ENCODE data around the gene LRRC8C. TPM values are rescaled to one million over a fixed set of nuclear protein-coding genes. Genes with fewer than 3 reads are reported as not detected.

LRRC8C gene
- total and polyA plus RNA-seq, 10 of the 15 experiments (the other 5 are each of a cell fraction or from before 2014, with no cell fraction given): 2.3 to 16.3 (median 10.8) TPM

DNA sequence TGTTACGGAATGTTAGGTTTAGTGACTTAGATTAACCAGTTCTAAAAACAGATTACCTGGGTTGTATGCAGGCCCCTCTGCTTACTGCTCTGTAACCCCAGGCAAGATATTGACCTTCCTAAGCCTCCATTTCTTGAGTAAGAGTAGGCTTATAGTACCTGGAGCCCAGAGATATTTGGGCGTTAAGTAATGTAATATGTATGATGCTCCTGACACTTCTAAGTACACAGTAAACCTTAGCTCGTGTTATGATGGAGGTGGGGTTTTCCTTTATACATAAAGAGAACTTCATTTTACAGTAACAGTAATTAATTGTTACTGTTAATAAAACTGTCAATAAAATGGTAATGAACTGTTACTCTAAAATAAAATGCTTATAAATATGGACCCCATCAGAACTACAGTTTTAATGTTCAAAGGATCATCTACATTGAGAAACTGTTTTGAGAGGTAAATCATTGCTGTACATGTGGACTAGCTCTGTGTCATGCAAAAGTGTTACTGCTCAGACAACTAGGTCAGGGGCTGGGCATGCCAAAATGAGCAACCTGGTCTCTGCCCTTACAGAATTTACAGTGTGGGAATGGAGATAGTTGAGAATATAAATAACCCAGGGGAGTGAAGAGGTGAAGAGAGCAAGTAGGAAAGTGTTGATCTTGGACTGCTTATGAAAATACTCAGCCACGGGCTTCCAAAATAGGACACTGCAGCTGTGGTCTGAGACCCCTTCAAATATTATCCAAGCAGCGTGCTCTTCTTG lies 26.6 kb downstream of the LRRC8C start:
- Histone ChIP-seq H3K27ac (ENCODE audit: control insufficient read depth, insufficient read depth) (no peak overlapping the region), H3K36me3 (ENCODE audit: control insufficient read depth in 2 of 2, insufficient read depth in 2 of 2, low read length in 1 of 2) (no peaks in the 10 kb centered on the region), H3K9me3 (replicated peaks; ENCODE audit: control insufficient read depth, insufficient read depth, low read length) (peaks cover 6% of the 10 kb centered on the region; the same call in 2 of the 3 replicates), H3K79me2 (ENCODE audit: control insufficient read depth, insufficient read depth, low read length) (peaks cover 38% of the 10 kb centered on the region), H3K4me1 (ENCODE audit: control insufficient read depth, insufficient read depth, low read length) (peaks cover 23% of the 10 kb centered on the region), H3K4me2 (ENCODE audit: control insufficient read depth, insufficient read depth) (no peak overlapping the region), H2AFZ (ENCODE audit: control insufficient read depth, low read depth, low read length) (no peak overlapping the region), H3K4me3 (no peak overlapping the region), H3K27me3 (replicated peaks in 1 of 2; ENCODE audit: control insufficient read depth in 2 of 2, insufficient read depth in 2 of 2, low read length in 1 of 2) (no peaks in the 10 kb centered on the region), H4K20me1 (ENCODE audit: control insufficient read depth, insufficient read depth) (no peaks in the 10 kb centered on the region), H3K9ac (ENCODE audit: control insufficient read depth, insufficient read depth, low read length) (no peak overlapping the region)
- TF ChIP-seq SMC3 (IDR thresholded peaks at IDR 0.05; ENCODE audit: borderline replicate concordance, low read length): no peak
- ChIA-PET RAD21 (ENCODE audit: unreplicated experiment) (interaction anchor here (1.0 to 7.0 kb wide), 12 partner anchors 10 to 122 kb away, joined by 3 to 76 read pairs (median 6); no protein-coding TSS in a partner anchor), CTCF (interaction anchor here (0.8 to 7.7 kb wide), 10 partner anchors 9 to 104 kb away, joined by 3 to 68 read pairs (median 6); partner anchors contain the start of gene LRRC8C), SMC1A (ENCODE audit: uncharacterized antibody, unreplicated experiment) (interaction anchor here (0.7 to 20.4 kb wide), 12 partner anchors 13 to 113 kb away, joined by 3 to 353 read pairs (median 7); partner anchors contain the start of gene LRRC8C), POLR2A (interaction anchor here (1.0 to 7.3 kb wide), 9 partner anchors 11 to 135 kb away, joined by 3 to 57 read pairs (median 6); partner anchors contain the start of genes LRRC8B and LRRC8C)
- no TSS peak for BruUV-seq (replicated peaks)
- ATAC-seq (peak; percentile 53), DNase-seq (ENCODE audit: low read depth, low spot score) (no peak), FAIRE-seq (peak; percentile 27)
- 87% methylated on average over 5 of the region's 5 CpGs for WGBS (ENCODE audit: insufficient coverage, insufficient replicate concordance, low lambda C conversion rate, missing lambda C conversion rate)
- in situ Hi-C loops (cut with MboI) (no loop called here), intact Hi-C loops (cut with micrococcal nuclease; ENCODE audit: unreplicated experiment) (no loop called here)

DNA sequence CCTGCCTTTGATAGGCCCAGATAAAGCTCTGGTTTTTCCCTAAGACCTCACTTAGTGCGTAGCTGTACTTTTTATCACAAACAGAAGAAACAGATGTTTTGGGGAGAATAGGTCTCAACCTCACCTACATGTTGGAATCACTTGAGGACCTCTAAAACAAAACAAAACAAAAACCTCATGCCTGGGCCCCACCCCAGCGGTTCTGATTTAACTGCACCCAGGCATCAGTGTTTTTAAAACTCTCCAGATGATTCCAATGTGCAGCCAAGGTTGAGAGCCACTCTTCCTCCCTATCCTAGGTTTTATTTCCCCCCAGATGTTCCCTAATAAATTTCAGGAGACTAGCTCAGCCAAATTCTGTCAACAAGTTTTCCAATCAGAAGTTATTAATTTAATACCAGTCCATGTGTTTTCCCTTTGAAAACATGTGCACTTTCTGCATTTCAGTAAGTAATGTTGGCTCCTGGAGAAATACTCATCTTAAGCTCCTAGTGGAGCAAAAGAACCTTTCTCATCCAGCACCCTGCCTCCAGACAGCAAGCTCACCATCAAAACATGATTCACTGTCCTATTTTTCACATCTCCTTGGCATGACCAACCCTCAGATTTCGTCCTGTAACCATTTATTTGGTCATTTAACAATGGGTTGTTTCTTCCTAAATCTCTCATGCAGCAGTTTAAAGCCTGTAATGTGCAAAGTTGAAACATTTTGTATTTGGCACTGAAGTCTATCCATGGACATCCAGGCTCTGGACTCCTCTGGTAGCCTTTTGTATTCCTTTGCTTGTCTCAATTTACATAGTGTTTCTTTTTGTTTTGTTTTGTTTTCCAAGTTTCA lies 27.5 kb downstream of the LRRC8C start:
- intact Hi-C loops (cut with micrococcal nuclease; ENCODE audit: unreplicated experiment) (no loop called here), in situ Hi-C loops (cut with MboI) (no loop called here)
- H3K4me3 ChIP-seq: no peak overlapping the region
- DNase-seq (ENCODE audit: low read depth, low spot score) (no peak), FAIRE-seq (no peak), ATAC-seq (peak; percentile 12; the same call in 1 of the 3 replicates)
- H4K20me1 ChIP-seq (ENCODE audit: control insufficient read depth, insufficient read depth): no peaks in the 10 kb centered on the region
- H3K4me1 ChIP-seq (ENCODE audit: control insufficient read depth, insufficient read depth, low read length): peaks cover 20% of the 10 kb centered on the region
- no peak overlapping the region for H2AFZ ChIP-seq (ENCODE audit: control insufficient read depth, low read depth, low read length)
- H3K36me3 ChIP-seq (ENCODE audit: control insufficient read depth in 2 of 2, insufficient read depth in 2 of 2, low read length in 1 of 2): no peaks in the 10 kb centered on the region
- CTCF ChIA-PET: interaction anchor here (0.8 to 7.7 kb wide), 11 partner anchors 8 to 103 kb away, joined by 3 to 68 read pairs (median 5); partner anchors contain the start of gene LRRC8C
- BruUV-seq (replicated peaks): no TSS peak
- 95% methylated on average over 3 of the region's 3 CpGs for whole genome bisulfite sequencing (ENCODE audit: insufficient coverage, insufficient replicate concordance, low lambda C conversion rate, missing lambda C conversion rate)
- RAD21 ChIA-PET (ENCODE audit: unreplicated experiment): interaction anchor here (0.6 to 7.0 kb wide), 10 partner anchors 9 to 103 kb away, joined by 3 to 76 read pairs (median 8); no protein-coding TSS in a partner anchor
- SMC1A ChIA-PET (ENCODE audit: uncharacterized antibody, unreplicated experiment): interaction anchor here (0.5 to 20.4 kb wide), 14 partner anchors 8 to 114 kb away, joined by 3 to 353 read pairs (median 7); partner anchors contain the start of gene LRRC8C
- no peak overlapping the region for H3K9ac ChIP-seq (ENCODE audit: control insufficient read depth, insufficient read depth, low read length)
- no peak overlapping the region for H3K4me2 ChIP-seq (ENCODE audit: control insufficient read depth, insufficient read depth)
- POLR2A ChIA-PET: interaction anchor here (0.9 to 7.3 kb wide), 8 partner anchors 10 to 61 kb away, joined by 3 to 57 read pairs (median 4); no protein-coding TSS in a partner anchor
- H3K27ac ChIP-seq (ENCODE audit: control insufficient read depth, insufficient read depth): no peak overlapping the region
- peaks cover 5% of the 10 kb centered on the region; the same call in 2 of the 3 replicates for H3K9me3 ChIP-seq (replicated peaks; ENCODE audit: control insufficient read depth, insufficient read depth, low read length)
- H3K79me2 ChIP-seq (ENCODE audit: control insufficient read depth, insufficient read depth, low read length): peaks cover 34% of the 10 kb centered on the region
- no peaks in the 10 kb centered on the region for H3K27me3 ChIP-seq (replicated peaks in 1 of 2; ENCODE audit: control insufficient read depth in 2 of 2, insufficient read depth in 2 of 2, low read length in 1 of 2)
- no peak for TF ChIP-seq HCFC1 (IDR thresholded peaks at IDR 0.05; ENCODE audit: low read length)
- TF ChIP-seq ATF7 (IDR thresholded peaks at IDR 0.05; ENCODE audit: low read depth): no peak
- TF ChIP-seq SIN3A (IDR thresholded peaks at IDR 0.05; ENCODE audit: low read depth, low read length): no peak
- TF ChIP-seq STAT1 (conservative IDR thresholded peaks at IDR 0.05): no peak
- no peak for TF ChIP-seq FOXM1 (IDR thresholded peaks at IDR 0.05; ENCODE audit: low read depth, low read length)
- TF ChIP-seq NR2C2 (IDR thresholded peaks at IDR 0.05; ENCODE audit: borderline replicate concordance, control insufficient read depth, insufficient read length, low read depth): no peak
- TF ChIP-seq, protein P1, sequence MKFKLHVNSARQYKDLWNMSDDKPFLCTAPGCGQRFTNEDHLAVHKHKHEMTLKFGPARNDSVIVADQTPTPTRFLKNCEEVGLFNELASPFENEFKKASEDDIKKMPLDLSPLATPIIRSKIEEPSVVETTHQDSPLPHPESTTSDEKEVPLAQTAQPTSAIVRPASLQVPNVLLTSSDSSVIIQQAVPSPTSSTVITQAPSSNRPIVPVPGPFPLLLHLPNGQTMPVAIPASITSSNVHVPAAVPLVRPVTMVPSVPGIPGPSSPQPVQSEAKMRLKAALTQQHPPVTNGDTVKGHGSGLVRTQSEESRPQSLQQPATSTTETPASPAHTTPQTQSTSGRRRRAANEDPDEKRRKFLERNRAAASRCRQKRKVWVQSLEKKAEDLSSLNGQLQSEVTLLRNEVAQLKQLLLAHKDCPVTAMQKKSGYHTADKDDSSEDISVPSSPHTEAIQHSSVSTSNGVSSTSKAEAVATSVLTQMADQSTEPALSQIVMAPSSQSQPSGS (IDR thresholded peaks at IDR 0.05; ENCODE audit: low read length): no peak
- no peak for TF ChIP-seq CREB1 (IDR thresholded peaks at IDR 0.05; ENCODE audit: low read depth)
- no peak for TF ChIP-seq LARP7 (IDR thresholded peaks at IDR 0.05)
- TF ChIP-seq ZZZ3 (IDR thresholded peaks at IDR 0.05; ENCODE audit: control insufficient read depth, insufficient read length, low read depth): no peak
- no peak for TF ChIP-seq MYB (IDR thresholded peaks at IDR 0.05; ENCODE audit: borderline replicate concordance, low read depth, low read length)
- TF ChIP-seq JUND (IDR thresholded peaks at IDR 0.05; ENCODE audit: low read depth, low read length): no peak
